Gastrocnemius medialis (tissue), 4 donors: Measurements from ENCODE around the gene WBP11.
"Not testable (repeated sequence)": the region's sequence is repeated elsewhere in the genome, so short reads cannot be mapped to it uniquely, and the experiment has no call there.

Source experiments
- CTCF ChIP-seq, 5 experiments: fragments of 450-650 bp in 3 of 5; fragments of 200-600 bp in 2 of 5; sonication (generic) in 2 of 5; IDR thresholded peaks in 4 of 5; conservative IDR thresholded peaks in 1 of 5; 1 replicate in 4 of 5; 2 replicates in 1 of 5; pipeline ENCODE4 v1.5.1; 2016 to 2019; ENCODE audit warnings: antibody characterized with exemption in 5 of 5, mild to moderate bottlenecking in 3 of 5, moderate library complexity in 3 of 5
- POLR2A ChIP-seq, 2 donors: fragments of 450-650 bp; IDR thresholded peaks; one replicate each; pipeline ENCODE4 v1.6.1; 2017; ENCODE audit warnings: antibody characterized with exemption in 2 of 2, mild to moderate bottlenecking in 2 of 2, moderate library complexity in 2 of 2

GRCh38 chr12:14759711-14760280 lies 43.5 kb downstream of the WBP11 start:
- TF ChIP-seq CTCF (IDR thresholded peaks at IDR 0.05 in 4 of 5, conservative IDR thresholded peaks at IDR 0.05 in 1 of 5); POLR2A (IDR thresholded peaks at IDR 0.05): not testable (repeated sequence)
